IPS-18c (cell line): ENCODE data around the gene TSPYL4.

Experiments used
- H3K4me3 ChIP-seq: 2 replicates; pipeline ENCODE4 v1.7.0; 2013; ENCODE audit warnings: low read depth, mild to moderate bottlenecking, low read length, moderate library complexity; ENCODE audit not compliant: insufficient read depth
- H3K9me3 ChIP-seq: one replicate; pipeline ENCODE4 v1.6.1; 2013; ENCODE audit warnings: mild to moderate bottlenecking, low read length, moderate library complexity; ENCODE audit not compliant: control insufficient read depth, insufficient read depth

Gene TSPYL4

DNA sequence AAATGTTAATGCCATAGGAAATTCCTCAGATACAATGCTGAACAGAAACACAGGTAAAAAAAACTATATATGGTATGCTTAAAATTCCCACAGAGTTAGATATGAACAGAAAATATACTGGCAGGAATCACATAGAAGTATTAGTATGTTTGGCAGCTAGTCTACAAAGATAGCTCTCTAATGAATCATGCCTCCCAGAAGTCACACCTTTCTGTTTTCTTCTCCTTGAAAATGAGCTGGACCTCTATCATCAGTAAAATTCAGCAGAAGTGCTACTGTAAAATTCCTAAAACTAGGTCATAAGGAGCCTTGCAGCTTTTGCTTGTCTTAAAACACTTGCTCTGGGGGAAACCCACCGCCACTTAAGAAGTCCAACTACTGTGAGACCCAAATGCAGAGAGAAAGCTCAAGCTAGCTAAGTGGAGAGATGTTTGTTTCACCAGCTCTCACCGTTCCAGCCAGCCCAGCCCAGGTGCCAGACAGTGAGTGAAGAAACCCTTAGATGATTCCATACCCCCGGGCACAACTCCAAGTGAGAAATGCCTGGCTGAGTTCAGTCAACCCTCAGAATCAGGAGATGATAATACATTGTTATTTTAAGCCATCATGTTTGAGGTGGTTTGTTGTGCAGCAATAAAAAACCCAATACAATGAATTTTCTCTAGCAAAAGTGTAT is 43.0 kb downstream of the TSPYL4 start:
- Histone ChIP-seq H3K9me3 (no peaks in the 10 kb centered on the region), H3K4me3 (no peak overlapping the region)

DNA sequence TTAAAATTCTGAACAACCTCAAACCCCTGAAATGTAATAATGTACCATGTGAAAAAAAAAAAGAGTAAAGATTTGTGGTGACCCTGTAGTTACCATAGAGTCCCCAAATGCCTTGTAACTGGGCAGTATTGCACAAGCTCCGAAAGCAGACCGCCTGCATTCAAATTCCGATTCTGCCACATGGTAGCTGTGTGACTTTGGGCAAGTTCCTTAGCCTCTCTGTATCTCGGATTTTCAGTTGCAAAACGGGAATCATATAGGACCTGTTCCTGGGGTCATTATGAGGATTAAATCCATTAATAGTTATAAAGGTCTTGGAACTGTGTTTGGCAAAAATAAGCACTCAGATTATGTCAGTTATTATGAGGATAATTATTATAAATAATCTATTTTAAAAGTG is 43.6 kb downstream of the TSPYL4 start:
- no peak overlapping the region for H3K4me3 ChIP-seq
- no peaks in the 10 kb centered on the region for H3K9me3 ChIP-seq

DNA sequence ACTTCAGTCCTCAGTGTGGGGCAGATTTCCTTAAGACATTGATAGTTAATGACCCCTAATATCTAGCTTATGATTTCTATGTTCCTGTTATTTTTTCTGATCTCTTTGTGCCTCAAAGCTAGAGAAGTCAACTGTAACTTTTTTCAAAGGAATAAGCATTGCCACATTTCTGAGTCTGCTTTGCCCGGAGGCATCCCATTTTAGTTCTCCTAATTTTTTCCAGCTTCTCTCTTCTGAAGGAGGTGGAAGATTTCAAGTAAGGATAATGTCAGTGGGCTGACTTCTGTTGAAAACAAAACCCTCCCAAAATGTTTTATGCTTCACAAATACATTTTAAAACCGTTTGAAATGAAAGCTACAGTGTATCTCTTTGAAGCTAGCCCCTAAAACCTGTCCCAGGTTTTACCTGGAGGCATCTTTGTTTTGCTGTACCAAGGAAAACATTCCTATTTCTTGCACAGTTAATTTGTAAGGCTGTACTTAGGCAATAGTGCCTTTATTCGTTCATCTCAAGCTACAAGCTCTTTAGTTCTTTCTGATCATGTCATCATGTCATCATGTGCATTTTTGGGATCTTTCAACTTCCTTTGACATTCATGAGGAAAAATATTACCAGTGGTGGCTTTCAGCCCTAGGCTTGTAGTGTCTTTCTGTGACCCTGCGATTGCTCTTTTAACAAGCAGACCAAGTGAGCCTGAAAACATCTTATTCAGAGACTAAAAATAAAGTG is 45.7 kb downstream of the TSPYL4 start:
- Histone ChIP-seq H3K4me3 (no peak overlapping the region), H3K9me3 (no peaks in the 10 kb centered on the region)

DNA sequence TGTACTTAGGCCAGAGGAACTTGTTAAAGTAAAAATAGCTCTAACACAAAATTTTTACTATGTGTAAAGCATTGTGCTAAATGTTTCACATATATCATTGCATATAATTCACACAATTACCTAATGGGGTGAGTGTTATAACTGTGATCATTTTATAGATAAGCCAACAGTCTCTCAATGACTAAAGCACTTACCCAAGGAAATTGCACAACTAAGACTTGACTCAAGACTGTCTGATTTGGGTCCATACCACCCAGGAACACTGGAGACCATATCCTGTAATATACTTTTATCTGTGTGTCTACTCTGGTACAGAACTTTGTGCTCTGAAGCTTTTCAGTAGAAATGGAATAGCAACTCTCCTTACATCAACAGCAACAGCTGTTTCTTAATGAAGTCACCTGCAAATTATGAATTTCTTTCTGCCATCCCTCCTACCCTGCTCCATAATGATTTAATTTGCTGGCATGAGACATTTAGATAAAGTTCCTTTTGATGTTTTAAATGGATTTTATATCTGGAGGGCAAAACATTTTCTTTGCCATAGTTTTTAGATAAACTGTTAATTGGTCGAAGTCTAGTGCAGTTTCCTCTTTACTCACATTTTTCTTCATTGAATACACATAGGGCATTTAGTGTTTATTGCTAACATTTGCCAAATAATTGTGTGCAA is 47.5 kb downstream of the TSPYL4 start:
- H3K9me3 ChIP-seq, result no peaks in the 10 kb centered on the region
- no peak overlapping the region for H3K4me3 ChIP-seq

DNA sequence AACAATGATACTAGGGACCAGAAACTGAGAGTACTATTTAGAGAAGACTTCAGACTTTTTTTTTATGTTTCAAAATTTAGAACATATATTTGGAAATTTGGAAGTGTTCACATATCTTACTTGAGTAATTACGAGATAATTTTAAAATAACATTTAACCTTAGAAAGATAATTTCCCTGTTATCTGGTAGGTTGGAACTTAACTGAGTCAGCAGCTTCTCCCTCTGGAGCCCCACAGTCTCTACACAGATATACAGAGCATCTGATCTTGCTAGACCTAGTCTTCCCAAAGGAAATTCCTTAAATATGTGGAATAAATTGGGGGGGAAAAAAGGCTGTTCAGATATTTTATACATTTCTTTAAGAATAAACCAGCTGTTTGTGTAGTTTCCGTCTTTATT is 48.6 kb downstream of the TSPYL4 start:
- H3K4me3 ChIP-seq, result no peak overlapping the region
- H3K9me3 ChIP-seq, result no peaks in the 10 kb centered on the region

DNA sequence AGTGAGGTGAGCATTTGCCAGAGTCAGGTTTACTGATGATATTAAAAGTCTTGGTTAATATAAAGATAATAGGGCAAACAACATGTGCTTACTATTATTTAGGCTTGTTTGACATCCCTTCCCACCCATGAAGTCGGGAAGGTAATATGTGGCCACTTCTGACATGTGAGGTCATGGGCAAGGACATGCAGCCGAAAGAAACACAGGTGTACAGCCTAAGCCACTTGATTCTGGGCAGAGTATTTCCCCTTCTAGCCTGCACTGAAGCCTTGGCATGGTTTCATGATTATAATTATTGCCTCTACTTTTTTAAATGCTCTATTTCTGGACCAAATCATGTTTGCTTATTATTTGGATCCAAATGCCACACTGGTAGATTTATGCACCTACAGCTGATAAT is 52.3 kb downstream of the TSPYL4 start:
- Histone ChIP-seq H3K4me3 (no peak overlapping the region), H3K9me3 (no peaks in the 10 kb centered on the region)

DNA sequence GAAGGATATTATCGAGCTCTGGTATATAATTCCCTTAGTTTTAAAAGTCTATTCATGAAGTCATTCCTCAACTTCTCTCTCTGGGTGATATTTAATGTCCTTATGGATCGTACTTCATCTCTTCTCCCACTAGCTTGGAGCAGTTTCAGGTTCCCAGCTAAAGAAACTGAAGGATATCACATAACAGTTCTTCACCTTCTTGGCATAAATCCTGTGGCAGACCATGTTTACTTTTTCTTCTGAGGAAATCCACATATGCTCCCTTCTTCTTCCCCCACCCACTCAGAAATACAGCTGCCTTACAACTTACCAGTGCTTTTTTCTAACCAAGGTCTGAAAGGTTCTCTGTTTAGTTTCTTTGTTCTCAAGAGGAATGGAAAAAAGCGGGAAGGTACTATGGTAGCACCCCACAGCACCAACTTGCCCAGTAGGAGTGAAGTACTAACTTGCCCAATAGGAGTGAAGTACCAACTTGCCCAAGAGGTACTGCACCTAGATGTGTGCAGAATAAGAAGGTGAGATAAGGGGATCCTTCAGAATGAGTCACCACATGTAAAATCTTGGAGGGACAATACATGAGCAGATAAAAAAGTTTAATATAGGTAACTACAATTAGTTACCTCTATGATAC is 53.1 kb downstream of the TSPYL4 start:
- Histone ChIP-seq H3K4me3 (no peak overlapping the region), H3K9me3 (no peaks in the 10 kb centered on the region)
